ENCODE measurements around the gene PCNX4.

GRCh38 chr14:60092526-60092920, 800 bp downstream of the PCNX4 start:
- TF ChIP-seq CTCF (IDR thresholded peaks at IDR 0.05; ENCODE audit: borderline replicate concordance, extremely low read depth, low read length, poor library complexity, severe bottlenecking) (no peak), EZH2 (IDR thresholded peaks at IDR 0.05; ENCODE audit: borderline replicate concordance, low read depth, low read length, severe bottlenecking) (no peak)
